Activated CD4-positive, alpha-beta T cell treated with anti-CD3 and anti-CD28 coated beads for 24 hours (primary cell): ENCODE results near the gene USP17L10.
"Not testable (repeated sequence)": the region's sequence is repeated elsewhere in the genome, so short reads cannot be mapped to it uniquely, and the experiment has no call there.

Experiments
- DNase-seq, 2 donors: peaks; one replicate each; pipeline ENCODE4 v3.0.0-alpha.2; 2020; ENCODE audit warnings: low read depth in 2 of 2

USP17L10 gene

GRCh38 chr4:9210357-9210756 is at the start of gene USP17L10:
USP17L10 (plus strand) TSS chr4:9210657; CDS start chr4:9210657, 0 bp downstream.
- not testable (repeated sequence) for DNase-seq

- DNase-seq = not testable (repeated sequence)
Measured at GRCh38 chr4:9165990-9166389, 44.5 kb upstream of the USP17L10 start.

GRCh38 chr4:9169791-9170459 is 40.5 kb upstream of the USP17L10 start, which contains the start of gene FAM90A26:
FAM90A26 (plus strand) TSS chr4:9170409; CDS start chr4:9173173, 2,764 bp downstream.
- not testable (repeated sequence) for DNase-seq

- DNase-seq = not testable (repeated sequence)
Measured at GRCh38 chr4:9214701-9215100, 4.2 kb downstream of the USP17L10 start.

GRCh38 chr4:9215105-9215504 is 4.6 kb downstream of the USP17L10 start, which contains the start of gene USP17L11:
USP17L11 (plus strand) TSS chr4:9215405; CDS start chr4:9215405, 0 bp downstream.
- not testable (repeated sequence) for DNase-seq

- not testable (repeated sequence) for DNase-seq
Measured at GRCh38 chr4:9219852-9220251, 9.4 kb downstream of the USP17L10 start, which contains the start of gene USP17L12. USP17L12 (plus strand) TSS chr4:9220152; CDS start chr4:9220152, 0 bp downstream.

GRCh38 chr4:9224596-9224995 is 14.1 kb downstream of the USP17L10 start, which contains the start of gene USP17L13:
USP17L13 (plus strand) TSS chr4:9224896; CDS start chr4:9224896, 0 bp downstream.
- not testable (repeated sequence) for DNase-seq

- not testable (repeated sequence) for DNase-seq
Measured at GRCh38 chr4:9230249-9230648, 19.8 kb downstream of the USP17L10 start.

- DNase-seq = not testable (repeated sequence)
Measured at GRCh38 chr4:9234085-9234484, 23.6 kb downstream of the USP17L10 start, which contains the start of gene USP17L15. USP17L15 (plus strand) TSS chr4:9234385; CDS start chr4:9234385, 0 bp downstream.

GRCh38 chr4:9238461-9238860 is 28.0 kb downstream of the USP17L10 start:
- DNase-seq = not testable (repeated sequence)

GRCh38 chr4:9243579-9243978 is 33.1 kb downstream of the USP17L10 start, which contains the start of gene USP17L17:
USP17L17 (plus strand) TSS chr4:9243879; CDS start chr4:9243879, 0 bp downstream.
- not testable (repeated sequence) for DNase-seq

- DNase-seq = not testable (repeated sequence)
Measured at GRCh38 chr4:9247953-9248680, 37.7 kb downstream of the USP17L10 start, which contains the start of gene USP17L18. USP17L18 (plus strand) TSS chr4:9248630; CDS start chr4:9248630, 0 bp downstream.

- DNase-seq = not testable (repeated sequence)
Measured at GRCh38 chr4:9253078-9253477, 42.6 kb downstream of the USP17L10 start, which contains the start of gene USP17L19. USP17L19 (plus strand) TSS chr4:9253378; CDS start chr4:9253378, 0 bp downstream.

GRCh38 chr4:9257824-9258223 is 47.4 kb downstream of the USP17L10 start, which contains the start of gene USP17L20:
USP17L20 (plus strand) TSS chr4:9258124; CDS start chr4:9258124, 0 bp downstream.
- DNase-seq = not testable (repeated sequence)
